ENCODE measurements around the gene TMEM100.

Gene TMEM100

GRCh38 chr17:55743103-55743679 is 20.5 kb upstream of the TMEM100 start:
- DNase-seq: peak; percentile 68

GRCh38 chr17:55742272-55743102 is 19.8 kb upstream of the TMEM100 start:
- no peak for DNase-seq

GRCh38 chr17:55741356-55741700 is 18.7 kb upstream of the TMEM100 start:
- no peak for DNase-seq

GRCh38 chr17:55740511-55741355 is 18.1 kb upstream of the TMEM100 start:
- DNase-seq: no peak

- DNase-seq: no peak
These were observed 15.4 kb upstream of the TMEM100 start for GRCh38 chr17:55737976-55738501.

- no peak for DNase-seq
These were observed 13.2 kb upstream of the TMEM100 start for GRCh38 chr17:55735731-55736405.

GRCh38 chr17:55734128-55734781 is 11.6 kb upstream of the TMEM100 start:
- DNase-seq: peak; percentile 73

GRCh38 chr17:55731586-55732250 is 9.1 kb upstream of the TMEM100 start:
- DNase-seq: no peak

GRCh38 chr17:55730808-55731207 is 8.1 kb upstream of the TMEM100 start:
- DNase-seq: no peak

GRCh38 chr17:55730380-55730779 is 7.7 kb upstream of the TMEM100 start:
- no peak for DNase-seq

GRCh38 chr17:55729484-55729883 is 6.8 kb upstream of the TMEM100 start:
- no peak for DNase-seq

GRCh38 chr17:55728833-55729232 is 6.2 kb upstream of the TMEM100 start:
- no peak for DNase-seq

- DNase-seq: no peak
These were observed 5.7 kb upstream of the TMEM100 start for GRCh38 chr17:55728361-55728760.

- DNase-seq: no peak
These were observed 5.3 kb upstream of the TMEM100 start for GRCh38 chr17:55727920-55728319.

- DNase-seq: no peak
These were observed 4.6 kb upstream of the TMEM100 start for GRCh38 chr17:55727275-55727674.

GRCh38 chr17:55726440-55726839 is 3.8 kb upstream of the TMEM100 start:
- DNase-seq: peak; percentile 74

GRCh38 chr17:55723488-55723848 is 804 bp upstream of the TMEM100 start:
- no peak for DNase-seq

- DNase-seq: no peak
These were observed 488 bp downstream of the TMEM100 start for GRCh38 chr17:55722016-55722736.

- DNase-seq: no peak
These were observed 1.5 kb downstream of the TMEM100 start for GRCh38 chr17:55720919-55721836.
